Thyroid gland (tissue), 4 donors: ENCODE data around the gene HES1. TPM values are rescaled to one million over a fixed set of nuclear protein-coding genes. Genes with fewer than 3 reads are reported as not detected.

ENCODE experiments used
- DNase-seq, 2 donors: peaks; one replicate each; pipeline ENCODE4 v3.0.0-alpha.2; 2019
- H3K27ac ChIP-seq, 3 donors: fragments of 200-600 bp; sonication (generic); 1 replicate in 2 of 3; 2 replicates in 1 of 3; pipeline ENCODE4 v1.5.1; 2016 to 2019; ENCODE audit warnings: mild to moderate bottlenecking in 1 of 3, moderate library complexity in 1 of 3
- H3K27me3 ChIP-seq: fragments of 200-600 bp; sonication (generic); one replicate; pipeline ENCODE4 v1.5.1; 2019
- H3K36me3 ChIP-seq, 2 donors: fragments of 200-600 bp; sonication (generic); one replicate each; pipeline ENCODE4 v1.5.1; 2016 to 2019
- H3K4me1 ChIP-seq, 2 donors: fragments of 200-600 bp; sonication (generic); one replicate each; pipeline ENCODE4 v1.5.1; 2017 to 2019
- H3K4me3 ChIP-seq, 3 donors: fragments of 200-600 bp; sonication (generic); replicated peaks in 1 of 3; 1 replicate in 2 of 3; 2 replicates in 1 of 3; pipeline ENCODE4 v1.5.1; 2016; ENCODE audit warnings: mild to moderate bottlenecking in 1 of 3
- H3K9me3 ChIP-seq: fragments of 200-600 bp; sonication (generic); one replicate; pipeline ENCODE4 v1.5.1; 2017
- POLR2A ChIP-seq, 2 donors: fragments of 450-650 bp; IDR thresholded peaks; one replicate each; pipeline ENCODE4 v1.6.1; 2017; ENCODE audit warnings: antibody characterized with exemption in 2 of 2, mild to moderate bottlenecking in 2 of 2, moderate library complexity in 1 of 2
- WGBS, 2 donors: methylation state at CpG; one replicate each; pipeline ENCODE4 v1.1.5; 2017; 5-methylcytosine and 5-hydroxymethylcytosine counted together
- intact Hi-C: fragments of 100-400 bp; cut with DNase I; formaldehyde crosslinking; loops from one replicate; pipeline ENCODE4 v1.15.1; 2023
- total RNA-seq, 4 donors: library from RNA; depleted of rRNA; stranded (reverse); fragments of >200 nt; gene quantifications; one replicate each; pipeline ENCODE4 v1.2.3, GENCODE V29; 2016
- TF ChIP-seq, protein P1 (sequence below), 6 experiments: fragments of 200-600 bp in 3 of 6; fragments of 450-650 bp in 3 of 6; sonication (generic) in 3 of 6; IDR thresholded peaks; one replicate each; pipeline ENCODE4 v1.5.1; 2016 to 2019; ENCODE audit warnings: antibody characterized with exemption in 6 of 6, mild to moderate bottlenecking in 2 of 6, inconsistent platforms in 1 of 6, moderate library complexity in 1 of 6

Gene HES1
- total RNA-seq, 4 donors from 2014 or later, result 127 to 193 (median 159) TPM

DNA sequence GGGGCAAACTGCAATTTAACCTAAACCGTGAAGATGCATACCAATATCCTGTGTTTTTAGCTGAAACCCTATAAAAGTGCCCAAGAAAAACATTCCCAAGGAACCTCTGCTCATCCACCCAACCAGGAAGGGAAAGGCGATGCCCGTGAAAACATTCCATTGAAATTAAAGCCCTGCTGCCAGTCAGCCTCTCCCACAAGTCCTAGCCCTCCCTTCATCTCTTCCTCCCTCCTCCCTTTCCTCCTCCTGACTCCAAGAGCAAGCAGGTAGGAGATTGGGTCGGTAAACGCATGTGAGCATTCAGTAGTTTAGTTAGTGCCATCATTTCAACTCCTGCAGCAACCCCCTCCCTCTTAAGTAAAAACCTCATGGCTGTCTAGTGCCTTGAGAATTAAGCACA lies 27.7 kb downstream of the HES1 start:
- 35 to 39% methylated on average over 5 of the region's 5 CpGs for WGBS, 2 donors
- TF ChIP-seq POLR2A (IDR thresholded peaks at IDR 0.05), result no peak
- TF ChIP-seq, protein P1, sequence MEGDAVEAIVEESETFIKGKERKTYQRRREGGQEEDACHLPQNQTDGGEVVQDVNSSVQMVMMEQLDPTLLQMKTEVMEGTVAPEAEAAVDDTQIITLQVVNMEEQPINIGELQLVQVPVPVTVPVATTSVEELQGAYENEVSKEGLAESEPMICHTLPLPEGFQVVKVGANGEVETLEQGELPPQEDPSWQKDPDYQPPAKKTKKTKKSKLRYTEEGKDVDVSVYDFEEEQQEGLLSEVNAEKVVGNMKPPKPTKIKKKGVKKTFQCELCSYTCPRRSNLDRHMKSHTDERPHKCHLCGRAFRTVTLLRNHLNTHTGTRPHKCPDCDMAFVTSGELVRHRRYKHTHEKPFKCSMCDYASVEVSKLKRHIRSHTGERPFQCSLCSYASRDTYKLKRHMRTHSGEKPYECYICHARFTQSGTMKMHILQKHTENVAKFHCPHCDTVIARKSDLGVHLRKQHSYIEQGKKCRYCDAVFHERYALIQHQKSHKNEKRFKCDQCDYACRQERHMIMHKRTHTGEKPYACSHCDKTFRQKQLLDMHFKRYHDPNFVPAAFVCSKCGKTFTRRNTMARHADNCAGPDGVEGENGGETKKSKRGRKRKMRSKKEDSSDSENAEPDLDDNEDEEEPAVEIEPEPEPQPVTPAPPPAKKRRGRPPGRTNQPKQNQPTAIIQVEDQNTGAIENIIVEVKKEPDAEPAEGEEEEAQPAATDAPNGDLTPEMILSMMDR (IDR thresholded peaks at IDR 0.05), result no peak
- peak overlapping the region in 2 of 3 donors; percentile 28 to 39 for H3K27ac ChIP-seq

DNA sequence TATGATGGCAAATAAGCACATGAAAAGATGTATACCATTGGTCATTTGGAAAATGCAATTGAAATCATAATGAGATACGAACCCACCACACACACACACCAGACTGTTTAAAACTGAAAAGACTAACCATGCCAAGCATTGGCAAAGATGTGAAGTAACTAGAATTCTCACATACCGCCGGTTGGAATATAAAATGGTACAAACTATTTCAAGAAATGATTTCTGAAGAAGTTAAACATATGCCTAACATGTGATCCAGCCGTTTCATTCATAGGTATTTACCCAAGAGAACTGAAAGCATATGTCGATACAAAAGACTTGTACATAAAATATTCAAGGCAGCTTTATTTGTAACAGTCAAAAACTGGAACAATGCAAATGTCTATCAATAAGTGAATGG lies 28.9 kb downstream of the HES1 start:
- Histone ChIP-seq H3K36me3 (no peaks in the 10 kb centered on the region), H3K4me3 (no peak overlapping the region), H3K4me1 (peaks cover 64% of the 10 kb centered on the region in 2 donors), H3K27me3 (no peaks in the 10 kb centered on the region), H3K27ac (no peak overlapping the region), H3K9me3 (no peaks in the 10 kb centered on the region)
- no peak for TF ChIP-seq POLR2A (IDR thresholded peaks at IDR 0.05)
- TF ChIP-seq, protein P1 (IDR thresholded peaks at IDR 0.05), result no peak
- intact Hi-C loops, result no loop called here
- 94 to 96% methylated on average over 5 of the region's 5 CpGs for WGBS, 2 donors
- DNase-seq, result no peak

More for the DNA sequence above, 27.7 kb downstream of the HES1 start:
- H3K9me3 ChIP-seq, result no peaks in the 10 kb centered on the region
- no peaks in the 10 kb centered on the region for H3K36me3 ChIP-seq
- intact Hi-C loops, result no loop called here
- no peak for DNase-seq
- H3K4me3 ChIP-seq, result no peak overlapping the region
- no peaks in the 10 kb centered on the region for H3K27me3 ChIP-seq
- peaks cover 64% of the 10 kb centered on the region in 2 donors for H3K4me1 ChIP-seq

DNA sequence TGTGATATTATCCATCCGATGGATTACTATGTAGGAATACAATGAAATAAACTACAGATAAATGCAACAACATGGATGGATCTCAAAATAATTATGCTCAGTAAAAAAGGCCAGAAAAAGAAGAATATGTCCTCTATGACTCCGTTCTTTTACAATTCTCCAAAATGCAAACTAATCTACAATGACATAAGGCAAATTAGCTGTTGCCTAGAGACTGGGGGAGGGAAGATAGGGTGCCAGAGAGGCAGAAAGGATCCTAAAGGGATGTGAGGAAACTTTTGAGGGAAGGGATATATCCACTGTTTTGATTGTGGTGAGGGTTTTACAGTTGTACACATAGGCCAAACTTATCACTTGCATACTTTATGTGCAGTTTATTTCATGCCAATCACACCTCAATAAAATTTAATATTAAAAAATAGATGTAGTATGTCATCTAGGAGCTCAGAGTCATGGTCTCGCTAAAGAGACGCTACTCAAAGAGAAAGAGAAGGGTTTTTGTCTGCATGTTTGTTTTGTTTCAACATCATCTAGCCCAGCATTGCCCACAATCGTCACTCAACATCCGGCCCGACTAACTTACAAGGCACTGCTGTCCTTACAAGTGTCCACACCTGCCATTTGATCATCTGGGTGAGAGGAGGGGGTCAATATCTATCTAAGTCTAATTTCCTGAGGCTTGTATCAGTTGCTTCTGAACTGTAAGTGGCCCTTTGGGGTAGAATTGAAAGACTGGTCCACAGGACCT lies 29.5 kb downstream of the HES1 start:
- no peak for TF ChIP-seq POLR2A (IDR thresholded peaks at IDR 0.05)
- TF ChIP-seq, protein P1 (IDR thresholded peaks at IDR 0.05), result no peak
- intact Hi-C loops, result no loop called here

DNA sequence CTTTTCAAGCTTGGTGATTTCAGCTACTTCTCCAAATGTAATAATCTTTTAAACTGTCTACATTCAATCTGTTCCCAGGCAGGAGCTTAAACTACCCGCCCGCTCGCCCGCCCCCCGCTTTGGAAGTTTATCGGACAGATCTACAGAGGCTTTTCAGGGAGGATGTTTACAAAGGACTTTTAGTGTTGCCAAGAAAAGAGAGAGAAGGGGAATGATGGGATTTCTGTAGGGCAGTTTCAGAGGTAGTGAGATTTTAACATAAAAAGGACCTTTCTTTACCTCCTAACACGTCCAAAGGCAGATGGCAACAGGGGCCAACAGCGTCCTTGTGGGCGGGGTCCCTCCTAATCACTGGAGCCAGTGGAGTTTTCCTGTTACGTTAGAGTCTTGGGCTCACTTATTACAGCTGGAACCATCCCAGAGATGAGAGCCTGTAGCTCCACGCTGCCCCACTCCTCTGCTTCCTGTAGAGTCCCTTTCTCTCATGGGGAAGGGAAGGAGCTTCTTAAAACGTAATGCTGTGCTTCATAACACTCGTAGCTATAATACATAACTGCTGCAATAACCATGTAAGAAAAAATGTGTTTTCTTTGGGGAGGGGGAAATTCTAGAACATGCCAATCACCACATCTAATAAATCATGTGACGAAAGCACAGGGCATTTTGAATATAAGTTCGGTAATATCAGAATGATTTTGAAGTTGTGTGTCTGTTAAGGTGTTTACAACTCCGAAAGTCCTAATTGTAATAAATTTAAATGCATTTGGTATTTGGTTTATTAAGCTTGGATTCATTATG lies 30.9 kb downstream of the HES1 start:
- TF ChIP-seq, protein P1 (IDR thresholded peaks at IDR 0.05), result no peak
- peak in 1 of 2 donors; percentile 33 for TF ChIP-seq POLR2A (IDR thresholded peaks at IDR 0.05)
- no peaks in the 10 kb centered on the region for H3K9me3 ChIP-seq
- H3K27ac ChIP-seq, result peak overlapping the region; percentile 54 to 66 (median 58)
- 20 to 27% methylated on average over 16 of the region's 16 CpGs for WGBS, 2 donors
- H3K4me1 ChIP-seq, result peaks cover 47 to 48% of the 10 kb centered on the region in 2 donors
- no peaks in the 10 kb centered on the region for H3K27me3 ChIP-seq
- peak; percentile 59 to 61 for DNase-seq
- intact Hi-C loops, result no loop called here
- no peaks in the 10 kb centered on the region for H3K36me3 ChIP-seq
- H3K4me3 ChIP-seq, result no peak overlapping the region

More for the DNA sequence above, 29.5 kb downstream of the HES1 start:
- Histone ChIP-seq H3K4me3 (no peak overlapping the region), H3K27me3 (no peaks in the 10 kb centered on the region), H3K27ac (peak overlapping the region in 2 of 3 donors; percentile 23 to 58), H3K9me3 (no peaks in the 10 kb centered on the region), H3K4me1 (peaks cover 62% of the 10 kb centered on the region in 2 donors), H3K36me3 (no peaks in the 10 kb centered on the region)
- 79 to 88% methylated on average over 7 of the region's 7 CpGs for WGBS, 2 donors
- DNase-seq, result no peak
